HG03060 (cell line): ENCODE data around the gene KIF16B.
"Not testable (repeated sequence)": the region's sequence is repeated elsewhere in the genome, so short reads cannot be mapped to it uniquely, and the experiment has no call there.

Source experiments
- ATAC-seq: cut with Tn5 transposase; IDR thresholded peaks from one replicate; pipeline ENCODE4 v1.9.1; 2021; ENCODE audit warnings: low read depth, moderate number of reproducible peaks; ENCODE audit not compliant: unreplicated experiment

KIF16B gene

GRCh38 chr20:16526433-16527380 is 46.5 kb downstream of the KIF16B start:
- ATAC-seq = no peak

- not testable (repeated sequence) for ATAC-seq
Observed at GRCh38 chr20:16522651-16523050, 50.6 kb downstream of the KIF16B start.

- no peak for ATAC-seq
Observed at GRCh38 chr20:16520154-16520553, 53.1 kb downstream of the KIF16B start.

GRCh38 chr20:16519673-16520072 is 53.6 kb downstream of the KIF16B start:
- ATAC-seq = not testable (repeated sequence)

- no peak for ATAC-seq
Observed at GRCh38 chr20:16518784-16519084, 54.5 kb downstream of the KIF16B start.

GRCh38 chr20:16517946-16518783 is 55.1 kb downstream of the KIF16B start:
- no peak for ATAC-seq

- no peak for ATAC-seq
Observed at GRCh38 chr20:16516794-16517193, 56.5 kb downstream of the KIF16B start.

GRCh38 chr20:16515046-16515445 is 58.2 kb downstream of the KIF16B start:
- ATAC-seq = no peak

GRCh38 chr20:16514140-16514539 is 59.1 kb downstream of the KIF16B start:
- ATAC-seq = no peak

GRCh38 chr20:16505894-16506293 is 67.4 kb downstream of the KIF16B start:
- ATAC-seq = no peak

- ATAC-seq = no peak
Observed at GRCh38 chr20:16501301-16501700, 71.9 kb downstream of the KIF16B start.

- no peak for ATAC-seq
Observed at GRCh38 chr20:16500197-16500596, 73.1 kb downstream of the KIF16B start.

- ATAC-seq = no peak
Observed at GRCh38 chr20:16498526-16499253, 74.6 kb downstream of the KIF16B start.

- no peak for ATAC-seq
Observed at GRCh38 chr20:16497896-16498295, 75.4 kb downstream of the KIF16B start.

- no peak for ATAC-seq
Observed at GRCh38 chr20:16493486-16493885, 79.8 kb downstream of the KIF16B start.

- no peak for ATAC-seq
Observed at GRCh38 chr20:16491294-16491905, 81.8 kb downstream of the KIF16B start.

- no peak for ATAC-seq
Observed at GRCh38 chr20:16490696-16491095, 82.6 kb downstream of the KIF16B start.

- no peak for ATAC-seq
Observed at GRCh38 chr20:16488616-16489015, 84.6 kb downstream of the KIF16B start.

GRCh38 chr20:16488086-16488485 is 85.2 kb downstream of the KIF16B start:
- no peak for ATAC-seq

GRCh38 chr20:16486532-16486931 is 86.7 kb downstream of the KIF16B start:
- ATAC-seq = no peak
